ENCODE measurements around the gene ADGRV1.

DNA sequence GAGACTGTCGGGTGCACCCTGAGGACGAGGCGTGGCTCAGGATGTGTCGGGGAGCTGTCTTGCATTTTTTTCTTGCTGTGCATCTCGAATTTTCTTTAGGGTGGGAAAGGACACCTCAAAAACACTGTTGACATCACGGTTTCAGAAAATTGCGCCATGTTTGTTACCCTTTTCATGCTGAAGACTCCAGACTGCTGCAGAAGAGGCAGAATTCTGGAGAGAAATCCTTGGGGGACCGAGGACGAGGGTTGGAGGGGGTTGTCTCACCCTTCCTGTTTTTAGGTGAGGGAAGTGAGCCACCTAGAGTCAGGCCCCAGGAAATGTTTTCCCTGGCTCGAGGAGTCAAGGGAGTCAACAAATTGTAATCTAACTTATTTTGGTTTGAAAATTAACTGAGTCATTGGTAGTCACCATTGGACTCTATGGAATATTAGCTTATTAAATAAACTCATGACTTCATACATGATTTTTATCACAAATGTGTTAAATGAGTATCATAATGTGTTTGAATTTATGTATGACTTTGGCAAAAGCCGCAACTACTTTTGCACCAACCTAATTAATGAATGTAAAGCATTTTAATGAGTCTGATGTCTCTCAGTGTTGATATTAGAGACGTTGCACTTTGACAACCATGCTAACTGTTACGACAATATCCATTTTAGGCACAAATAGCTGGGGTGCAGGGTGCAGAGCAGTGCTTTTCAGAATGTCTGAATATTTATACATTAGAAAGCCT lies 28.5 kb upstream of the ADGRV1 start:
- TF ChIP-seq CTCF (IDR thresholded peaks at IDR 0.05; ENCODE audit: extremely low read depth in 1 of 2, insufficient read depth in 1 of 2, low read depth in 1 of 2, low read length in 2 of 2) = peak; percentile 48 to 61
- TF ChIP-seq POLR2A (IDR thresholded peaks at IDR 0.05; ENCODE audit: low read depth, low read length) = no peak
